Activated T-cell treated with anti-CD3 and anti-CD28 coated beads, Interleukin-2, amount 50 U/mL, for 1 hour (primary cell): ENCODE data around the gene DIO1.

Experiments used
- DNase-seq: peaks from one replicate; pipeline ENCODE4 v3.0.0-alpha.2; 2020

The DIO1 gene

DNA sequence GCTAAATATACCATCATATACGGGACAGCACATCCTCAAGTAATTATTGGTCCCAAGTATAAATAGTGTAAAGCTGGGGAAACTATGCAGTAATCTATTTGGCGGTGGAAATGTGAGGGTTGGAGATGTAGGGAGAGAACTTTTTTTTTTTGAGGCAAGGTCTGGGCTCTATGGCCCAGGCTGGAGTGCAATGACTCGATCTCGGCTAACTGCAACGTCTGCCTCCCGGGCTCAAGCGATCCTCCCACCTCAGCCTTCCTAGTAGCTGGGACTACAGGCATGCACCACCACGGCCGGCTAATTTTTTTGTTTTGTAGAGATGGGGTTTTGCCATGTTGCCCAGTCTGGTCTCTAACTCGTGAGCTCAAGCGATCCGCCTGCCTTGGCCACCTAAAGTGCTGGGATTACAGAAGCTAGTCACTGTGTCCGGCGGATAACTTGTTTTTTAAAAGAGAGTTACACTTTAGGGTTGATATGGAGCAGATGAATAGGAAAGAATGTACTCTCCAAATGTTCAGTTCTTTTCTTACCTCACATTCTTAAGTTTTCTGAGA lies 49.6 kb downstream of the DIO1 start:
- no peak for DNase-seq

DNA sequence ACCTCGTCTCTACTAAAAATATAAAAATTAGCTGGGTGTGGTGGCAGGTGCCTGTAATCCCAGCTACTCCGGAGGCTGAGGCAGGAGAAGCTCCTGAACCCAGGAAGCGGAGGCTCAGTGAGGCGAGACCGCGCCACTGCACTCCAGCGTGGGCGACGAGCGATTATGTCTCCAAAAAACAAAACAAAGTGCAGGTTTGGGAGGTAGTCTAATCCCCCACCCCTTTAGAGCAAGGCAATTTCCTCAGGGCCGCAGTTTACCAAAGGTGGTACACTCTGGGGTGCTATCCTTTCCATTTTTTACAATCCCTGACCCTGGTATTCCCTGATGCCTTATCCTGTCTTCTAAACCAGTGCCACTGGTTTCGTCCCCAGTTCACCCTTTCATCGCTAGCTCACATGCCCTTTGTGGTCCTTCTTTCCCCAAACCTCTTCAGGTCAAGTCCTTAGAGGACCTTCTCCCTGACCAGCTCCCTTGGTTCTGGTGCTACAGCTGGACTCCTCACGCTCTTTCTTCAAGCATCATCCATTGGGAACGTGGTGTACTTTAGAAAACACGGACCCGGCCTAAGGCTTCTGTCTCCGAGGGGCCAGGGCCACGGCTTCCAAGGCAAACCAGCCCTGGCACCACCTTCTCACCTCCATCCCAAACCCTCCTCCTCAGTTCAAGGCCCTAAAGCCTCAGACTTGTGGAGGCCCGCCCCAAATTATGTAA lies 50.6 kb downstream of the DIO1 start:
- no peak for DNase-seq

DNA sequence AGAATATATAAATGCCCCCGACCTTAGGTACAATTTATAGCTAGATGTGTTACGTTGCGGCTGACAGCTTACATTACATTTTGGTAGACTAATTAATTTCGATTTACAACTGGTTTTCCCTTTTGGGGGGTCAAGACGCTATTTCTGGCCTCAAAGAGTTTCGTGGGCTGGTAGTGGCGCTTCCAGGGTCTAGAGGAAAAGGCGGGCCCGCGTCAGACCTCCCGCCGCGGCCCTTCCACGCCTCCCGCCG lies 51.1 kb downstream of the DIO1 start:
- DNase-seq, result no peak

DNA sequence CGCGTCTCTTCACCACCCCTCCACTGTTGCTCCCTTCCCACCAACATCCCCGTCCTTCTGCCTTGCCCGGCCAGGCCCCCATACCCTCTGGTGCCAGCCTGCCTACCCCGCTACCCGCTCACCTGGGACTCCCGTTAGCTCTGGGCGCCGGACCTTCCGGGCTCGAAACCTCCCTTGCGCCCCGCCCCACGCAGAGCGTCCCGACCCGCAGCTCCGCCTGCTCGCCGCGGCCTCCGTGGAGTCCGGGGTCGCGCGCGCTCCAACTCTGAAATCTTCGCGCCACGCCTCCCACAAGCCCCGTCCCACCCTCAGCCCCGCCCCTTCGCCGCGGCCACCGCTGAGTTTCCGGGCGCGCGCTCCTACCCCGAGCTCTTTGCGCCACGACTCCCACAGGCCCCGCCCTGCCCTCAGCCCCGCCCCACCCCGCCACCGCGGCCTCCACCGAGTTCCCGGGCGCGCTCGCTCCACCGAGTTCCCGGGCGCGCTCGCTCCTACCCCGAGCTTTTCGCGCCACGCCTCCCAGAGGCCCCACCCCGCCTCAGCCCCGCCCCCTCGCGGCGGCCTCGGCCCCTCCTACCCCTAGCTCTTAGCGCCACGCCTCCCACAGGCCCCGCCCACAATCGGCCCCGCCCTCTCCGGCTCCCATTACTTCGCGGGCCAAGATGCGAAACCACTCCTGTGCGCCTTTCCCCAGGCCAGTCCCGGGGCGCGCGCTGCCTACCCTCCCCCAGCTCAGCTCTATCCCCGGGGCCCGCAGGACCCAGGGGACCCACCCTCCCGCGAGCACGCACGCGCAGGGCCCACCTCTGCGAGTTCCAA lies 51.7 kb downstream of the DIO1 start, which contains the start of gene IFT25:
IFT25 (minus strand) TSS at position 267 of the 819 bp plus-strand sequence. CDS start 5,617 bp downstream, outside the sequence.
- peak; percentile 100 for DNase-seq

DNA sequence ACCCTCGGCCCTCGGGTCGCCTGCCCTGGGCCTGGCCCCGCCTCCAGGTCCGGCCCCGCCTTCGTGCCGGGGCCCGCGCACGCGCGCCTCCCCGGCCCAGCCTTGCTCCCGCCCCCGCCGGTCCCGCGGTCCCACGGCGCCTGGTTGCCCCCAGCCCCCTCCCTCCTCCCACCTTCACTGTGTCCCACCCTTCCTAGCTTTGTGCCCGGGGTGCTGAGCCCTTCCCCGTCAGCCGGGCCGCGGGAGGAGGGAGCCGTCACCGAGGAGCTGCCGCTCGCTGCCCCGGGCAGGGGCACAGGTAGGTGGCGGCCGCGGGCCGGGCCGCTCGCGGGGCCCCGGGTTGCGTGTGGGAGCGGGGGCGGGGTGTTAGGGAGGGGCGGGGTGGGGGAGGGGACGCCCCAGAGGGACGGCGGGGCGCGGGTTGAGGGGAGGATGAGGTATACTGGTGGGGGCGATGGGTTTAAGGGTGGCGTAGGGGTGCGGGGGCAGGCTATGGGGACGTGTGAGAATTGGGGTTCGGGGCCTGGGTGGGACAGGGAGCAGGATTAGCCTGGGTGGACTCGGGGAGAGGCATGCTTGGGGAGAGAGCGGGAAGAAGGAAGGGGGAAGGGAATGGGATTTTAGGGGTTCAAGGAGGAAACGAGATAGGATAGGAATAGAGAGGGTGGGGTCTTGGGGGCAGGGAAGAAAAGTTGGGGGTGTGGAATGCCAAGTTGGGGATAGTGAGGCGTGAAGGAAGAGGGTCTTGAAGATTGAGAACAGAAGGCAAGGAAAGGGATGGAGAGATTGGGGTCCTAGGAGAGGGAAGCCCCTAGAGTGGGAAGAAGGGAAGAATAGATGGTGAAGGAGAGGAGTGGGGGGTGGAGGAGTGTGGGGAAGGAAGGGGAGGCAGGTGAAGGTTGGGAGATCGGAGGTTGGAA lies 52.5 kb downstream of the DIO1 start, which contains the start of gene LRRC42:
LRRC42 (plus strand) TSS at position 99 of the 920 bp plus-strand sequence. CDS start 5,650 bp downstream, outside the sequence.
- DNase-seq, result no peak

DNA sequence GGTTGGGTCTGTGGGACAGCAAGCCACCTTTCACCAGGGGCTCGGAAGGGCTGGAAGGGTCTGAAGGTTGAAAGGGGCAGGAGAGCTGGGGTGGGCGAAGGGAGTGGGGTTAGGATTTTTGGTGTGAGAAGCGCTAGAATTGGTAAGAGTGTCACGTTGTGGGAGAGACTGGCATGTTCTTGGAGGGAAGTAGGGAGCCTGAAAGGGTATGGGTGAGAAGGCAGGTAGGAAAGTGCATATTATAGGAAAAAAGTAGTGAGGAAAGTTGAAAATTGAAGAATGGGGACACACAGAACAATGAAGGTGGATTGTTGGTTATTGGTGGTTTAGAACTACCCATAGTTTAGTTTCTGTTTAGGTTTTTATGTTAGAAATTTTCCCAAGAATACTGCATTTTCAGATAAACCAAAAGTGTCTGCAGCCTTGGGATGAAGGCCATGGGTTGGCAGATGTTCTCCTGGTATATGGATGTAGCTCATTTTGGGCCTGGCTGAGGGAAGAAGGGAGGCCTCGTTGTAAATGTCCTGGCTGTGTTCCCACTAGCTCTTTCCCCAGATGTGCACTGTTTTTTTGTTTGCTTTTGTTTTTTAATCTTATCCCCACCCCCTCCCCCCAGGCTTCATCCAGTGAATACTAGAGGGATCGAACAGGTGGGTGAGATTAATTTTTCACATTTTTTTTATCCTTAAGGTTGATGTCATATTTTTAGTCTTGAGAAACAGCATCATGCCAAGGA lies 53.4 kb downstream of the DIO1 start:
- DNase-seq, result no peak

DNA sequence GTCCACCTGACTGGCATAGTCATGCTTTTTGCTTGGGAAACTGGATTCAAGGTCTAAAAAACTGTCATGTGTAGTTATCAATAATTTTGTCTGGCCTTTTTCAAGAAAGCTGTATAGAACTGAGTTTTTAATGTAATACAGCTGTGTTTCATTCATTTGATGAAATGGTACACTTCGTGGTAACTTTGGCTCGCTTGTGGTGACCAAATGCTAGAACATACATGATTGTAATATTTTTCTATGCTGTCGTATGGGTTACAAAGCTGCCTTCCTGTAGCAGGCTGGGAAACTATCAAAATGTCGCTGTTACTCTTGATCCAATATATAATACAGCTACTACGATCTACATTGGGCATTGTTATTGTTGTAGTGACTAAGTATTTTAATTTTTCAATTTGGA lies 54.3 kb downstream of the DIO1 start:
- DNase-seq, result no peak

DNA sequence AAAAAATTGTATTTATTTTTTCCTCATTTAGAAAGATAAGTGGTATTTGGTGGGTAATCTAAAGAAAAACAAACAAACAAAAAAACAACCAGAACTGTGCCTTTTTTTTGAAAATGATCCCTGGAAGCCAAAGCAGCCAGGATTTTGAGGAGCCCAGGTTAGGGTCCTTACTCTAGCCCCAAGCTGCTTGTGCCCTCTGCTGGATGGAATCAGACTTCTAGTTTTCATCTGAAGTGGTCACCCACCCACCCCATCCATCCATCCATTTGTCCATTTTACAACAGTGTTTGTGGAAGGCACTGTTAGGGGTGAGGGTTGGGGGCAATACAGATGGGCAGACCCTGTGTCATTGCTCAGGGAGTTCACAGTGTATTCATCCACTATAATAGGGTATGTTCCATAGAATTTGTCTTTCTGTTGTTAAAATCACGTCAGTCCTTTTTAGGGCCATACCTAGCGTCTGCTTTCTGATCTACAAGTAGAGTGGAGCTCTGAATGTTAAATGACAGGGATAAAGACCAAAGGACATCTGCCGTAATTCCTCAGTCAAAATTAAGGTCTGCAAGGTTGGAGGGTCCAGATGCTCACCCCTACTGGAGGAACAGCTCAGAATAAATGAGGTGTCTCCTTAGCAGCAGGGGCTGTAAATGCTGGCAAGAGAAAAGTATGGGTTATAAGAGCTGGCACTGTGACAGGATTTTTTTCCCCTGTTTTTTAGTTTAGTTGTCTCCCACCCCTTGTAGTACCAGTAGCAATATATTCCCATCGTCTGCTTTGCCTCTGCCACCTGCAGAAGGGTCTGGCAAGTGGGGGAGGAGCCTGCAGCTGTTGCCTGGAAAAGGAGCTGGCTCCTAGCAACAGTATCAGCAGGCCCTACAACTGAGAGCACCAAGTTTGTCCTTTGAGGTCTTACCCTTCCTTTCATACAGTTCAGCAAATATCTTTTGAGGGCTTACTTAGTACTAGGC lies 55.3 kb downstream of the DIO1 start:
- DNase-seq, result no peak

DNA sequence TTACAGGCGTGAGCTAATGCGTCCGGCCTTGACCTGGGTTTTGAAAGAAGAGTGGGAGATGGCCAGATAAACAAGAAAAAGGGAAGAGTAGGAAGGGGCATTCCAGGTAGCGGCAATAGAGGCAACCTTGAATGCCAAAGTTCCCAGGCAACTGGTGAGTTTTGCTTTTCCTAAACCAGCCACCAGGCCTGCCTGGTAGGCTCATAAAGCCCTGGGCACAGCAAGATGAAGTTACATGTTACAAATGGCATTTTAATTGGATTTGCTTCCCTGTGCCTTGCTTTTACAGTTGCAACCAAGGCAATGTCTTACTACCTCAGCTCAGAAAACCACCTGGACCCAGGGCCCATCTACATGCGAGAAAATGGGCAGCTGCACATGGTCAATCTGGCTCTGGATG lies 57.7 kb downstream of the DIO1 start:
- no peak for DNase-seq

DNA sequence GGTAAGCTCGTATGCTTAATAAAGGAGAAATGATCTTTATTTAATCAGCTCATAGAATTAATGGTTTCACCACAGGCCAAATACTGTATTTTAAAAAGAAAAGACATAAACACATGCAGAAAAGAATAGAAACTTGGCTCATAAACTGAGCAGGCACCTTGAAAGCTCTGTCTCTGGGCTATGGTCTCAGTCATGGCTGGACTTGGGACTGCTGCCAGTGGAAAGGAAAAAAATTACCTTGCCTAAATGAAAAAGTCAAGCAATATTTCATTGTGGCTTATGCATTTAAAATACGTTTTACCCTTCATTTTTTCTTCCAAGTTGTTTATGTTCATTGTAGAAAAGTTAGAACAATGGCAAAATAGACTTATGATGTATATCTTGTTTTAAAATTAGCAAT lies 60.1 kb downstream of the DIO1 start:
- no peak for DNase-seq

DNA sequence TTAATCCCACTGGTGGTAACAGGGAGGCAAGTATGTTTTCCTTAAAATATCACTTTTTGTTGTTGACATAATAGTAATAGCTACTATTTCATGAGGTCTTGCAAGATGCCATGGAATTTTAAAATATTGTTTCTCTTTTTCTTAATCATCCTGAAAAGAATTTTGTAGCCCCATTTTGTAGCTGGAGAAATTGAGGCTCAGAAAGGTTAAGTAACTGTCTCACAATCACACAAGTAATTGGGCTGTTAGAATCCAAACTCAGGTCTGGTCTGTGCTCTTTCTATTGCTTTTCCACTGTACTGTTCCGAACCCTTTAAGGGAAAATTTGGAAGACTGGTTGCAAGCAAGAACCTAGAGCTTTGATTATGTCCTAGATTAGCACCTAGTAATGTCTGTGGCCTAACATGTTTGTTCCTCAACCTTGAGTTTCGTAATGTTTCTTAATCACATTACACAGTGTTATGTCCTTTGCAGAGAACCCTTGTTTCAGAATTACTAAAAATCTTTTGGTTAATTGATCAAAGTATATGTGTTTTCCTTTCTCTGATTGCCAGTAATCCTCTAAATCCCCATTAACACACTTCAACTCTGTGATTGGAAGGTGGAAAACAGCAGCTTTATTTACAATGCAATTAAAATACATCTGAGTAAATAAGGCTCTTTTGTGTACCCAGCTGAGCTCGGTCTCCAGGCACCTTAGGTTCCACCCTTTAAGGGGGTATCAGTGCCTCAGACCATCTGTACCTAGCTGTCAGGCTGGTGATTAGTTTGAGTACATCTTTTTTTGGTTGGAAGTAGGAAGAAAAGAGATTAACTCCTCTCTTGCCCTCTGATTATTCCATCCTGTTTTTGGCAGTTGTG lies 62.6 kb downstream of the DIO1 start:
- DNase-seq, result no peak

DNA sequence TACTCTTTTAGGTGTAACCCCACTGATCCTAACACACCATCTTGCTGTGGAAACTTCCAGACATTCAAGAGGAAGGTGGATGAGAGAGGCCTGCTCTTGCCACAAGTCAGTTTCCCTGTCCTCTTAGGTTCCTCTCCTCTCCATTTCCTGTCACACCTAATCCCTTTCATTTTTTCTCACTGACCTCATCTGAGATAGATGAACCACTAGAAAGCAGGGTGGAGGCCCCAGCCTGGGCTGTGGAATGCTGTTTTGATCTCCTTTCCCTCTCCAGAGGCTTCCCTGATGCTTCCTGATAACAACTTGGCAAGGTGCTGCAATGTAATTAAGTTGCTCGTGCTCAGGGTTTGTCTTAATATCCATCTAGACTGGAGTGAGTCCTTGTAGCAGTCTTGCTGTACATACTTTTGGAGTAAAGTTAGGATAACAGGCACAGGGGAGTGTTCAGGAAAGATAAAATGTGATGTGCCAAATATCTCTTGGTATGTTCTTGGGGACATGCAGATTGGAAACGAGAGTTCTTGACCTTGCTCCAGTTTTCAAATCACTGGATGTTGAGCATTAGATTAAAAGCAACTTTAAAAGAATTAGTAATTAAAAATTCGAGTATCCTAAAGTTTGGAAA lies 63.3 kb downstream of the DIO1 start:
- no peak for DNase-seq

DNA sequence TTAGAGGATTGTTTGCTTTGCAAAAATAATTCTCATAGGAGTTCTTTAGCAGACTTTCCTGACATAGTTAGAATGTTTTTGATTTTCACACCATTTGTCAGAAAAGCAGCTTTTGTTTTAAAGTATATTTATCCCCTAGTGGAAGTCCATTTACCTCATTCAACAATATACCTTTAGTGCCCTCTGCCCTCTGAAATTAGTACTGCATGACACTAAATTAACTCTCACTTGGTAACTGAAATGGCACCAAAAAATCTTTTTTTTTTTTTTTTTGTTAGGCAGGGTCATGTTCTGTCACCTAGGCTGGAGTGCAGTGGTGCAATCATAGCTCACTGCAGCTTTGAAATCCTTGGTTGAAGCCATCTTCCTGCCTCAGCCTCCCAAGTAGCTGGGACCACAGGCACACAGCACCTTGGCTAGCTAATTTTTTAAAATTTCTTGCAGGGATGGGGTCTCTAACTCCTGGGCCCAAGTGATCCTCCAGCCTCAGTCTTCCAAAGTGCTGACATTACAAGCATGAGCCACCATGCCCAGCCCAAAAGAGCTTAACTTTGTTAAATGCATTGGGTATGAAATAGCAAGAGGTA lies 65.8 kb downstream of the DIO1 start:
- DNase-seq, result no peak
